GM19023 (cell line): ENCODE data around the gene FOXJ1.

Source experiments
- ATAC-seq: cut with Tn5 transposase; IDR thresholded peaks from one replicate; pipeline ENCODE4 v1.9.1; 2021; ENCODE audit warnings: mild to moderate bottlenecking, moderate library complexity; ENCODE audit not compliant: unreplicated experiment

FOXJ1 gene

GRCh38 chr17:76142039-76142584 lies 1.1 kb upstream of the FOXJ1 start:
- ATAC-seq: no peak

GRCh38 chr17:76140661-76141211 lies 309 bp downstream of the FOXJ1 start:
- no peak for ATAC-seq

- ATAC-seq: no peak
These were observed 1.0 kb downstream of the FOXJ1 start for GRCh38 chr17:76139801-76140660.

GRCh38 chr17:76138896-76139752 lies 1.9 kb downstream of the FOXJ1 start:
- ATAC-seq: no peak

GRCh38 chr17:76138234-76138895 lies 2.7 kb downstream of the FOXJ1 start:
- no peak for ATAC-seq

- ATAC-seq: no peak
These were observed 3.5 kb downstream of the FOXJ1 start for GRCh38 chr17:76137351-76138233.

- no peak for ATAC-seq
These were observed 4.1 kb downstream of the FOXJ1 start for GRCh38 chr17:76137001-76137350.

GRCh38 chr17:76136276-76137000 lies 4.6 kb downstream of the FOXJ1 start:
- no peak for ATAC-seq

GRCh38 chr17:76135810-76136188 lies 5.2 kb downstream of the FOXJ1 start:
- ATAC-seq: no peak

- no peak for ATAC-seq
These were observed 5.9 kb downstream of the FOXJ1 start for GRCh38 chr17:76134911-76135809.

GRCh38 chr17:76132574-76133338 lies 8.3 kb downstream of the FOXJ1 start:
- ATAC-seq: no peak

- ATAC-seq: no peak
These were observed 9.1 kb downstream of the FOXJ1 start for GRCh38 chr17:76131692-76132573.

- no peak for ATAC-seq
These were observed 9.9 kb downstream of the FOXJ1 start for GRCh38 chr17:76131051-76131691.

- no peak for ATAC-seq
These were observed 10.6 kb downstream of the FOXJ1 start for GRCh38 chr17:76130473-76130872.

- ATAC-seq: no peak
These were observed 15.1 kb downstream of the FOXJ1 start for GRCh38 chr17:76125922-76126321.

- ATAC-seq: no peak
These were observed 15.7 kb downstream of the FOXJ1 start for GRCh38 chr17:76125391-76125675.
